ENCODE data around the gene CLIP1. TPM values are rescaled to one million over a fixed set of nuclear protein-coding genes. Genes with fewer than 3 reads are reported as not detected.
"Not testable (repeated sequence)": the region's sequence is repeated elsewhere in the genome, so short reads cannot be mapped to it uniquely, and the experiment has no call there.

The CLIP1 gene
- total RNA-seq, 2 experiments from 2014 or later, result 32.4 to 33.9 TPM

GRCh38 chr12:122362755-122363154 lies 59.7 kb downstream of the CLIP1 start:
- H3K36me3 Mint-ChIP-seq, result peaks cover 7% of the 10 kb centered on the region
- DNase-seq, result no peak
- H3K4me3 Mint-ChIP-seq, result no peak overlapping the region
- no peaks in the 10 kb centered on the region for H3K9me3 Mint-ChIP-seq
- no peaks in the 10 kb centered on the region for H3K27me3 Mint-ChIP-seq
- peaks cover 9% of the 10 kb centered on the region for H3K4me1 Mint-ChIP-seq
- no peak overlapping the region for H3K27ac Mint-ChIP-seq

DNA sequence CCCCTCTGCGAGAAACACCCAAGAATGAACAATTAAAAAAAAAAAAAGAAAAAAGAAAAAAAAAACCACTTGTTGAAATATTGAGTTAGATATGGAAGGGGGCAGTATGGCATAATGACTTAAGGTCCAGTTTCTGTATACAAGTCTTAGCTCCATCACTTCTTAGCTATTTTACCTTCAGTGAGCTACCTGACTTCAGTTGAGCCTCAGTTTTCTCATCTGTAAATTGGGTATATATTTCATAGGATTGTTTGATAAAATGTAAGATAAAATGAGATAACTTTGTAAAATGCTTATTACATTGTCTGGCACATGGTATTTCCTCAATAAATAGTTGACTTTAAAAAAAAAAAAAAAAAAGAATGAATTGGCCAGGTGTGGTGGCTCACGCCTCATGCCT lies 64.1 kb downstream of the CLIP1 start:
- not testable (repeated sequence) for H3K4me1 Mint-ChIP-seq, H3K4me3 Mint-ChIP-seq, DNase-seq, H3K27me3 Mint-ChIP-seq, H3K9me3 Mint-ChIP-seq, H3K27ac Mint-ChIP-seq
- peaks cover 12% of the 10 kb centered on the region for H3K36me3 Mint-ChIP-seq

- not testable (repeated sequence) for H3K4me1 Mint-ChIP-seq, H3K9me3 Mint-ChIP-seq, H3K27ac Mint-ChIP-seq, H3K4me3 Mint-ChIP-seq, DNase-seq, H3K27me3 Mint-ChIP-seq
- peaks cover 16% of the 10 kb centered on the region for H3K36me3 Mint-ChIP-seq
These were observed 64.9 kb downstream of the CLIP1 start for GRCh38 chr12:122357536-122357935.

GRCh38 chr12:122356991-122357390 lies 65.5 kb downstream of the CLIP1 start:
- not testable (repeated sequence) for H3K9me3 Mint-ChIP-seq, H3K27me3 Mint-ChIP-seq, H3K4me1 Mint-ChIP-seq, H3K4me3 Mint-ChIP-seq, DNase-seq, H3K27ac Mint-ChIP-seq
- H3K36me3 Mint-ChIP-seq, result peaks cover 17% of the 10 kb centered on the region

- peak; percentile 32 for DNase-seq
- Mint-ChIP-seq H3K36me3 (peaks cover 15% of the 10 kb centered on the region), H3K4me3 (no peak overlapping the region), H3K9me3 (no peaks in the 10 kb centered on the region), H3K27me3 (no peaks in the 10 kb centered on the region), H3K4me1 (peaks cover 9% of the 10 kb centered on the region), H3K27ac (peak overlapping the region; percentile 65)
These were observed 66.3 kb downstream of the CLIP1 start for GRCh38 chr12:122356192-122356635.

- Mint-ChIP-seq H3K36me3 (peaks cover 14% of the 10 kb centered on the region), H3K4me1 (peaks cover 9% of the 10 kb centered on the region), H3K27me3 (no peaks in the 10 kb centered on the region), H3K9me3 (no peaks in the 10 kb centered on the region), H3K4me3 (no peak overlapping the region), H3K27ac (no peak overlapping the region)
- DNase-seq, result no peak
These were observed 66.8 kb downstream of the CLIP1 start for GRCh38 chr12:122355706-122356105.

DNA sequence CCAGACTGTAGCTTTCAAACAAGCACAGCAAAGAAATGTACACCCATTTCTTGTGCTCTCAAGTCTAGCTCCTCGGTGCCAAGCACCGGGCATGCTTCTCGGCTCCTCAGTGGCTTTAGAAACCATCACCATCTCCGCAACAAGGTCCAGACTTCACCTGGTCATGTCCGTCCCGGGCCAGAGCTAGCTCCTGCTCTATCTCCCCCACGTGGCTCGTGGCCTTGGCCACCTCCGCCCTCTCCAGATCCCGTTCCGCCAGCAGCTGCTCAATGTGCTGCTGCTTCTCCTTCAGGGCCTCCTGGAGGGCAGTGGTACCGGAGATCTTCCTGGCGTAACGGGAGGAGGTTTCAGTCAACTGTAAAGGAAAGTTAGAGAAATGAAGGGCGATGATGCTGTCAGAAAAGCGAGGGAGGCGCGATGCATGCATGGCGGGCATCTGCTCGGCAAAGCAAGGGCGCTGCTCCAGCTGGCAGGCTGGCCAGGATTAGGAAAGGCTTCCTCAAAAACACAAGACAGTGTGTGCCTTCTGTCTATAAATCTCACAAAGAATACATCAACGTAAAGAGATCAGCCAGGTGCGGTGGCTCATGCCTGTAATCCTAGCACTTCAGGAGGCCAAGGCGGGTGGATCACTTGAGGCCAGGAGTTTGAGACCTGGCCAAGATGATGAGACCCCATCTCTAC lies 67.4 kb downstream of the CLIP1 start:
- no peak for DNase-seq
- H3K4me1 Mint-ChIP-seq, result peaks cover 9% of the 10 kb centered on the region
- no peaks in the 10 kb centered on the region for H3K27me3 Mint-ChIP-seq
- no peak overlapping the region for H3K4me3 Mint-ChIP-seq
- H3K36me3 Mint-ChIP-seq, result peaks cover 14% of the 10 kb centered on the region
- H3K27ac Mint-ChIP-seq, result no peak overlapping the region
- no peaks in the 10 kb centered on the region for H3K9me3 Mint-ChIP-seq

DNA sequence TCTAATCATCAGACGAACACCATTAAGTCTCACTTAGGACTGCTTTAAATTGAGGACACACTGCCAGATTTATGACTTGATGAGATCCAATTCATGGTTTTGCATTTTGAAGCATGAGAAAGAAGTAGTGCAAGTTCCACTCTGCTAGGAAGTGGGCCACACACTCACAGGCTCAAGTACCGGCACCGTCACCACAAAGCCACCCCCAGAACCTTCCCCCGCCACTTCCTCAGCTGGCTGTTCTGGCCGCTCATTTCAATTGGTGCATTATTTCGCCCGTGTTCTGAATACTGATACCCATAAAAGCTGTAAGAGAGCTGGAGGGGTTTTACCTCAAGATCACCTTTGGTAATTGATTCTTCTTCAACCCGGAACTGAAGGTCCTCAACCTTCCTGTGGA lies 70.1 kb downstream of the CLIP1 start:
- no peak overlapping the region for H3K27ac Mint-ChIP-seq

GRCh38 chr12:122350141-122350848 lies 72.2 kb downstream of the CLIP1 start:
- no peak overlapping the region for H3K27ac Mint-ChIP-seq
- H3K4me1 Mint-ChIP-seq, result peaks cover 3% of the 10 kb centered on the region
- H3K27me3 Mint-ChIP-seq, result no peaks in the 10 kb centered on the region
- no peak for DNase-seq
- H3K9me3 Mint-ChIP-seq, result no peaks in the 10 kb centered on the region
- no peak overlapping the region for H3K4me3 Mint-ChIP-seq
- peaks cover 5% of the 10 kb centered on the region for H3K36me3 Mint-ChIP-seq

More for the DNA sequence above, 70.1 kb downstream of the CLIP1 start:
- peaks cover 9% of the 10 kb centered on the region for H3K4me1 Mint-ChIP-seq
- H3K4me3 Mint-ChIP-seq, result no peak overlapping the region
- no peak for DNase-seq
- no peaks in the 10 kb centered on the region for H3K27me3 Mint-ChIP-seq
- no peaks in the 10 kb centered on the region for H3K9me3 Mint-ChIP-seq
- H3K36me3 Mint-ChIP-seq, result peaks cover 13% of the 10 kb centered on the region

DNA sequence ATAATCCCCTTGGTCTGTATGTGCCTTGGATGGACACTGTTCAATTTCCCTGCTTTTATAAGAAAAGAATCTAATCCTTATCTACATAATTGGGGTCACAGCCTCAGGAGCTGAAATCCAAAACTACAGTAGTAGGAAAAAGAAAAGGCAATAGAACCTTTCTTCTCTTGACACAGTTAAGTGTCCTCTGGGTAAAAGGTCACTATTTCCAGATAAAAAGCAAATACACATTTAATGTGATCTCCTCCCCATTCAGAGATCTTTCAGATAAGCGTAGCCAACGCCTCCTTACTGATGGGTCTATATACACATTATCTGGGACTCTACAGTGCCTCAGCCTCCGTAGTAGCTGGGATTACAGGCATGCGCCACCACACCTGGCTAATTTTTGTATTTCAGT lies 73.4 kb downstream of the CLIP1 start:
- Mint-ChIP-seq H3K27ac (no peak overlapping the region), H3K4me3 (no peak overlapping the region), H3K27me3 (no peaks in the 10 kb centered on the region), H3K36me3 (peaks cover 5% of the 10 kb centered on the region), H3K4me1 (peaks cover 3% of the 10 kb centered on the region), H3K9me3 (no peaks in the 10 kb centered on the region)
- DNase-seq, result no peak

GRCh38 chr12:122348505-122348904 lies 74.0 kb downstream of the CLIP1 start:
- H3K36me3 Mint-ChIP-seq, result peaks cover 5% of the 10 kb centered on the region
- H3K4me1 Mint-ChIP-seq, result peaks cover 3% of the 10 kb centered on the region
- H3K9me3 Mint-ChIP-seq, result no peaks in the 10 kb centered on the region
- H3K27ac Mint-ChIP-seq, result no peak overlapping the region
- no peak overlapping the region for H3K4me3 Mint-ChIP-seq
- no peaks in the 10 kb centered on the region for H3K27me3 Mint-ChIP-seq
- no peak for DNase-seq

DNA sequence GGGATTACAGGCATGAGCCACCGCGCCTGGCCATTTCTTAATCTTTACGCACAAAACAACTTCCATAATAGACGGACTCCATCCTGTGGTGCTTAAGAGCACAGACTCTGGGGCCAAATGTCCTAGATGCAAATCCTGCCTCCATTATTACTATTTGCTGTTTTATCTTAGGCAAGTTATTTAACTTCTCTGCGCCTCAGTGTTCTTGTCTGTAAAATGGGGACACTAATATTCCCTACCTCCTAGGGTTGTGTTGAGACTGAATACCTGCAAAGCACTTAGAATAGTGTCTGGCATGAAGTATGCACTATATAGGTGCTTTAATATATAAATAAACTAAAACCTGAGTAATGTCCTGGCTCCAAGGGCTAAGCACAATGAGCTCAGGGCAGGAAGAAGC lies 76.4 kb downstream of the CLIP1 start:
- Mint-ChIP-seq H3K4me3 (no peak overlapping the region), H3K4me1 (no peaks in the 10 kb centered on the region), H3K36me3 (peaks cover 2% of the 10 kb centered on the region), H3K9me3 (no peaks in the 10 kb centered on the region), H3K27ac (no peak overlapping the region), H3K27me3 (no peaks in the 10 kb centered on the region)
- DNase-seq, result no peak

GRCh38 chr12:122345042-122345441 lies 77.4 kb downstream of the CLIP1 start:
- Mint-ChIP-seq H3K4me3 (no peak overlapping the region), H3K27ac (no peak overlapping the region), H3K27me3 (no peaks in the 10 kb centered on the region), H3K36me3 (peaks cover 2% of the 10 kb centered on the region), H3K9me3 (no peaks in the 10 kb centered on the region), H3K4me1 (no peaks in the 10 kb centered on the region)
- DNase-seq, result no peak

DNA sequence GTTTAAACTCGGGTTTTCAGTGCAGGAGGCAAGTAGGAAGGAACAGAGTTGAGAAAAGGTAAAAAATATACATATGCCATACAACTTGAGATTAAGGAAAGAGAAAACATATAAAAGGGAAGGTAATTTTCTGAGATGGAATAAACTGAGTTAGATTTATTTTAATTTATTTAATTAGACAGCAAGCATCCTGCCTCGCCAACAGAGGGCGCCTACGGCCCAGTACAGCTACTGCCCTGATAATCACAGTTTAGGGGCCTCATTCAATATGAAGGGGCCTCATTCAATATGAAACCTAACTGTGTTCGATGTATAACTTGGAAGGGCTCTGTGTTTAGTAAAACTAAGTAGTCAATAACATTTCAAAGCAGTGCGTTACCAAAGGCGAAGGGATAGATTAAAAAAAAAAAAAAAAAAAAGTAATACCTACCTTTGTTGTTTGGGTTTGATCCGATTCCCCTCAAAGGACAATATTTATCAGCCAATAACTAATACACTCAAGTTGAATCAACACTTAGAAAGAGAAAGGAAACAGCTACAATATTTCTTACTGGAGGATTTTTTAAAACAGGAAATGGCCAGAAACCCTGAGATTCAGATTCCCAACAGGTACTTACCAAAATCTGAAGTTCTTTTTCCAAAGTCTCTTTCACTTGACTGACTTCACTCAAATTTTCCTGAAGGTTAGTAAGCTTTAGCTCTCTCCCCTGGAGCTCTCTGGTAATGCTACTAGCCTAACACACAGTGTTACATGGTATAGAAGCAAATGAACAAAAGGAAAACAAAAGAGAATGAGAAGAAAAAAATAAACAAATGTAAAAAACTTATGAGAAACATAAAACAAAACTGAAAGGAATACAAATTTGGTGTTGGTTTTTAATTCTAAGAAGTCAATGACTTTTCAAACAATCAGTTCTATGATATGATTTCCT lies 86.2 kb downstream of the CLIP1 start:
- H3K4me3 Mint-ChIP-seq, result no peak overlapping the region

More for the DNA sequence above, 86.2 kb downstream of the CLIP1 start:
- peaks cover 9% of the 10 kb centered on the region for H3K36me3 Mint-ChIP-seq
- peaks cover 13% of the 10 kb centered on the region for H3K4me1 Mint-ChIP-seq
- H3K27ac Mint-ChIP-seq, result peak overlapping the region; percentile 85
- H3K9me3 Mint-ChIP-seq, result no peaks in the 10 kb centered on the region
- H3K27me3 Mint-ChIP-seq, result no peaks in the 10 kb centered on the region
- DNase-seq, result peak; percentile 60

Measured in activated naive CD8-positive, alpha-beta T cell treated with anti-CD3 and anti-CD28 coated beads for 36 hours (primary cell).